Measurements from ENCODE around the gene NOTCH3. TPM values are rescaled to one million over a fixed set of nuclear protein-coding genes. Genes with fewer than 3 reads are reported as not detected.

The NOTCH3 gene
- total RNA-seq, 1 experiment from 2014 or later: 39.4 TPM

- ATAC-seq: no peak
- no TSS peak for BruUV-seq (replicated peaks)
- no peaks in the 10 kb centered on the region for H4K20me1 ChIP-seq (ENCODE audit: insufficient read depth)
- DNase-seq (ENCODE audit: low read depth, low spot score): no peak
- no peak for TF ChIP-seq ZFX (IDR thresholded peaks at IDR 0.05)
- TF ChIP-seq MAX (IDR thresholded peaks at IDR 0.05): 0 out of 2 replicates have a peak, but pooled peaks have one; percentile 7
- H3K4me2 ChIP-seq (ENCODE audit: low read length): peak overlapping the region; percentile 87
- H3K4me1 ChIP-seq (ENCODE audit: control insufficient read depth in 1 of 2, insufficient read depth in 2 of 2, low read length in 2 of 2): peaks cover 24 to 45% of the 10 kb centered on the region in 2 experiments
- intact Hi-C loops (cut with micrococcal nuclease): no loop called here
- no peak overlapping the region for H3K27ac ChIP-seq (ENCODE audit: low read depth, low read length)
- H3K9me2 ChIP-seq (ENCODE audit: insufficient read depth): no peaks in the 10 kb centered on the region
- H3K27me3 ChIP-seq (ENCODE audit: insufficient read depth, low read length): no peaks in the 10 kb centered on the region
- peaks cover 0 to 6% of the 10 kb centered on the region in 2 experiments; a peak in 2 of 4 replicates for H3K36me3 ChIP-seq (ENCODE audit: control insufficient read depth in 1 of 2, insufficient read depth in 2 of 2, low read length in 2 of 2)
- no peaks in the 10 kb centered on the region for H3K79me2 ChIP-seq (ENCODE audit: insufficient read depth, low read length)
- H3K4me3 ChIP-seq (replicated peaks in 1 of 2; ENCODE audit: low read depth in 1 of 2, low read length in 2 of 2): peak overlapping the region in 1 of 2 experiments; percentile 59; a peak in 2 of 4 replicates
- ChIA-PET POLR2A (no interaction called here), RAD21 (ENCODE audit: low non-redundant PET in 1 of 2, low total read pairs in 2 of 2, uncharacterized antibody in 2 of 2, unreplicated experiment in 2 of 2) (no interaction called here), CTCF (interaction anchor here (0.5 to 1.0 kb wide), 3 partner anchors 35 to 104 kb away, joined by 3 to 5 read pairs (median 5); no protein-coding TSS in a partner anchor)
- H3K9ac ChIP-seq (ENCODE audit: low read length): no peak overlapping the region
- no peaks in the 10 kb centered on the region for H3K9me3 ChIP-seq (ENCODE audit: control insufficient read depth in 1 of 2, insufficient read depth in 1 of 2, low read depth in 1 of 2, low read length in 2 of 2)
- no peak overlapping the region for H2AFZ ChIP-seq (ENCODE audit: low read depth, low read length, poor library complexity, severe bottlenecking)
Observed at GRCh38 chr19:15196360-15197005, 4.3 kb downstream of the NOTCH3 start.

- H3K27ac ChIP-seq (ENCODE audit: low read depth, low read length): peak overlapping the region; percentile 36; the same call in 1 of the 2 replicates
- peak overlapping the region; percentile 56 for H3K9ac ChIP-seq (ENCODE audit: low read length)
- H3K4me3 ChIP-seq (replicated peaks in 1 of 2; ENCODE audit: low read depth in 1 of 2, low read length in 2 of 2): peak overlapping the region; percentile 39 to 59
- H3K27me3 ChIP-seq (ENCODE audit: insufficient read depth, low read length): no peaks in the 10 kb centered on the region
- no peaks in the 10 kb centered on the region for H3K79me2 ChIP-seq (ENCODE audit: insufficient read depth, low read length)
- BruUV-seq (replicated peaks): no TSS peak
- H4K20me1 ChIP-seq (ENCODE audit: insufficient read depth): no peaks in the 10 kb centered on the region
- CTCF ChIA-PET: interaction anchor here (0.5 to 1.3 kb wide), 7 partner anchors 34 to 360 kb away, joined by 3 to 5 read pairs (median 4); no protein-coding TSS in a partner anchor
- ATAC-seq: peak; percentile 78
- peak; percentile 73 for DNase-seq (ENCODE audit: low read depth, low spot score)
- H3K36me3 ChIP-seq (ENCODE audit: control insufficient read depth in 1 of 2, insufficient read depth in 2 of 2, low read length in 2 of 2): peaks cover 0 to 10% of the 10 kb centered on the region in 2 experiments; a peak in 2 of 4 replicates
- H3K4me2 ChIP-seq (ENCODE audit: low read length): peak overlapping the region; percentile 87
- peaks cover 20 to 40% of the 10 kb centered on the region in 2 experiments for H3K4me1 ChIP-seq (ENCODE audit: control insufficient read depth in 1 of 2, insufficient read depth in 2 of 2, low read length in 2 of 2)
- H3K9me2 ChIP-seq (ENCODE audit: insufficient read depth): no peaks in the 10 kb centered on the region
- intact Hi-C loops (cut with micrococcal nuclease): no loop called here
- H2AFZ ChIP-seq (ENCODE audit: low read depth, low read length, poor library complexity, severe bottlenecking): no peak overlapping the region
- RAD21 ChIA-PET (ENCODE audit: low non-redundant PET in 1 of 2, low total read pairs in 2 of 2, uncharacterized antibody in 2 of 2, unreplicated experiment in 2 of 2): interaction anchor here in 1 of 2 experiments (0.6 kb wide), 1 partner anchor 55 kb away, joined by 3 read pairs; no protein-coding TSS in a partner anchor
- no peaks in the 10 kb centered on the region for H3K9me3 ChIP-seq (ENCODE audit: control insufficient read depth in 1 of 2, insufficient read depth in 1 of 2, low read depth in 1 of 2, low read length in 2 of 2)
- POLR2A ChIA-PET: no interaction called here
- no peak for TF ChIP-seq EZH2 (IDR thresholded peaks at IDR 0.05)
- TF ChIP-seq CEBPB (IDR thresholded peaks at IDR 0.05; ENCODE audit: low read depth): no peak
- TF ChIP-seq EGR1 (IDR thresholded peaks at IDR 0.05; ENCODE audit: low read depth): no peak
- TF ChIP-seq ELF1 (IDR thresholded peaks at IDR 0.05; ENCODE audit: borderline replicate concordance, low read depth): no peak
- TF ChIP-seq EZH2phosphoT487 (IDR thresholded peaks at IDR 0.05; ENCODE audit: borderline replicate concordance): no peak
- no peak for TF ChIP-seq SRF (IDR thresholded peaks at IDR 0.05; ENCODE audit: low read depth)
- TF ChIP-seq SIN3A (IDR thresholded peaks at IDR 0.05; ENCODE audit: low read depth): no peak
- no peak for TF ChIP-seq ZFX (IDR thresholded peaks at IDR 0.05)
- no peak; the same call in 1 of the 2 replicates for TF ChIP-seq FOSL1 (IDR thresholded peaks at IDR 0.05; ENCODE audit: low read depth)
- no peak for TF ChIP-seq CTCF (IDR thresholded peaks at IDR 0.05 in 2 of 3, conservative IDR thresholded peaks at IDR 0.05 in 1 of 3; ENCODE audit: borderline replicate concordance in 1 of 3, insufficient read depth in 1 of 3, low read depth in 2 of 3, low read length in 2 of 3)
- no peak for TF ChIP-seq CBX3 (IDR thresholded peaks at IDR 0.05; ENCODE audit: low read depth)
- TF ChIP-seq JUND (IDR thresholded peaks at IDR 0.05): peak; percentile 81
- TF ChIP-seq SP1 (IDR thresholded peaks at IDR 0.05; ENCODE audit: low read depth): peak; percentile 86
- peak; percentile 71 for TF ChIP-seq YY1 (IDR thresholded peaks at IDR 0.05; ENCODE audit: extremely low read depth, insufficient replicate concordance, low read depth, low read length)
- TF ChIP-seq POLR2AphosphoS5 (IDR thresholded peaks at IDR 0.05; ENCODE audit: low read depth, low read length): peak; percentile 25; the same call in 1 of the 2 replicates
- TF ChIP-seq RAD21 (IDR thresholded peaks at IDR 0.05; ENCODE audit: low read depth): no peak
- TF ChIP-seq POLR2A (IDR thresholded peaks at IDR 0.05; ENCODE audit: borderline replicate concordance, extremely low read depth, insufficient read depth, insufficient read length): no peak
Observed at GRCh38 chr19:15195371-15196334, 5.1 kb downstream of the NOTCH3 start.
